ENCODE results near the gene SYNDIG1. TPM values are rescaled to one million over a fixed set of nuclear protein-coding genes. Genes with fewer than 3 reads are reported as not detected.

Gene SYNDIG1
- total RNA-seq, 2 experiments from 2014 or later: not detected

- Histone ChIP-seq H4K20me1 (ENCODE audit: insufficient read depth, low read length) (no peaks in the 10 kb centered on the region), H3K4me1 (ENCODE audit: insufficient read depth, low read length, poor library complexity, severe bottlenecking) (no peaks in the 10 kb centered on the region), H3K4me2 (ENCODE audit: low read length) (no peak overlapping the region), H2AFZ (ENCODE audit: low read length) (no peak overlapping the region), H3K36me3 (ENCODE audit: insufficient read depth, low read length) (no peaks in the 10 kb centered on the region), H3K79me2 (ENCODE audit: insufficient read depth, low read depth, low read length) (no peaks in the 10 kb centered on the region), H3K9me3 (ENCODE audit: low read length) (no peaks in the 10 kb centered on the region), H3K9me2 (ENCODE audit: insufficient read depth, low read length) (no peaks in the 10 kb centered on the region), H3K4me3 (ENCODE audit: low read depth, low read length, poor library complexity, severe bottlenecking) (no peak overlapping the region), H3K27ac (ENCODE audit: low read depth, low read length, poor library complexity, severe bottlenecking) (no peak overlapping the region)
- CTCF ChIA-PET (ENCODE audit: unreplicated experiment): no interaction called here
- POLR2A ChIA-PET: interaction anchor here (0.5 to 0.6 kb wide), 2 partner anchors 12 to 41 kb away, joined by 3 to 4 read pairs; no protein-coding TSS in a partner anchor
- no peak for DNase-seq (ENCODE audit: low spot score)
- no peak for TF ChIP-seq CTCF (conservative IDR thresholded peaks at IDR 0.05; ENCODE audit: low read length)
- TF ChIP-seq EZH2phosphoT487 (IDR thresholded peaks at IDR 0.05; ENCODE audit: borderline replicate concordance, low read depth, low read length): no peak
- no TSS peak for BruUV-seq (replicated peaks)
- intact Hi-C loops (cut with micrococcal nuclease; ENCODE audit: unreplicated experiment): no loop called here
Observed at GRCh38 chr20:24674921-24675605, 205.6 kb downstream of the SYNDIG1 start.

- CTCF ChIA-PET (ENCODE audit: unreplicated experiment): no interaction called here
- Histone ChIP-seq H3K4me3 (ENCODE audit: low read depth, low read length, poor library complexity, severe bottlenecking) (no peak overlapping the region), H3K9me2 (ENCODE audit: insufficient read depth, low read length) (no peaks in the 10 kb centered on the region), H3K27ac (ENCODE audit: low read depth, low read length, poor library complexity, severe bottlenecking) (no peak overlapping the region), H2AFZ (ENCODE audit: low read length) (no peak overlapping the region), H3K4me2 (ENCODE audit: low read length) (no peak overlapping the region), H4K20me1 (ENCODE audit: insufficient read depth, low read length) (no peaks in the 10 kb centered on the region), H3K9me3 (ENCODE audit: low read length) (no peaks in the 10 kb centered on the region), H3K36me3 (ENCODE audit: insufficient read depth, low read length) (no peaks in the 10 kb centered on the region), H3K4me1 (ENCODE audit: insufficient read depth, low read length, poor library complexity, severe bottlenecking) (no peaks in the 10 kb centered on the region), H3K79me2 (ENCODE audit: insufficient read depth, low read depth, low read length) (no peaks in the 10 kb centered on the region)
- no peak for TF ChIP-seq EZH2phosphoT487 (IDR thresholded peaks at IDR 0.05; ENCODE audit: borderline replicate concordance, low read depth, low read length)
- no peak for TF ChIP-seq CTCF (conservative IDR thresholded peaks at IDR 0.05; ENCODE audit: low read length)
- DNase-seq (ENCODE audit: low spot score): no peak
- POLR2A ChIA-PET: no interaction called here
- intact Hi-C loops (cut with micrococcal nuclease; ENCODE audit: unreplicated experiment): no loop called here
- BruUV-seq (replicated peaks): no TSS peak
Observed at GRCh38 chr20:24675651-24676352, 206.4 kb downstream of the SYNDIG1 start.
